ENCODE data around the gene NSUN3.

DNA sequence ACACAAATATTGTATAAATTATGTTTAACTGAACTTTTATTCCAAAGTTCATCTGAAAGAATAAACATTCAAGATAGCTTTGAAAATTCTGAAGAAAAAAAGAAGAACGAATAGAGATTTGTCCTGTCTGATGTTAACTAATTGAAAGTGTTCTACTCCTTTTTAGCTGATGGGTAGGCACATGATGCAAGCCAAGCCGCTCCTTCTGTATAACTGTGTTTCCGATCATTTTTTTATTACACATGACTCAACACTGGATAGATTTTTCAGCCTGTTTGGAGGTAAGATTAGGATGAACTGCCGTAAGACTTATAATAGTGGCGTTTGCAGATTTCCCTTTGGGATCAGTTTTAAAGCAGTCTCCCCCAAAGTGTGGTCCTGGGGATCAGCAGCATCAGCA lies 19.0 kb downstream of the NSUN3 start:
- TF ChIP-seq, protein P1, sequence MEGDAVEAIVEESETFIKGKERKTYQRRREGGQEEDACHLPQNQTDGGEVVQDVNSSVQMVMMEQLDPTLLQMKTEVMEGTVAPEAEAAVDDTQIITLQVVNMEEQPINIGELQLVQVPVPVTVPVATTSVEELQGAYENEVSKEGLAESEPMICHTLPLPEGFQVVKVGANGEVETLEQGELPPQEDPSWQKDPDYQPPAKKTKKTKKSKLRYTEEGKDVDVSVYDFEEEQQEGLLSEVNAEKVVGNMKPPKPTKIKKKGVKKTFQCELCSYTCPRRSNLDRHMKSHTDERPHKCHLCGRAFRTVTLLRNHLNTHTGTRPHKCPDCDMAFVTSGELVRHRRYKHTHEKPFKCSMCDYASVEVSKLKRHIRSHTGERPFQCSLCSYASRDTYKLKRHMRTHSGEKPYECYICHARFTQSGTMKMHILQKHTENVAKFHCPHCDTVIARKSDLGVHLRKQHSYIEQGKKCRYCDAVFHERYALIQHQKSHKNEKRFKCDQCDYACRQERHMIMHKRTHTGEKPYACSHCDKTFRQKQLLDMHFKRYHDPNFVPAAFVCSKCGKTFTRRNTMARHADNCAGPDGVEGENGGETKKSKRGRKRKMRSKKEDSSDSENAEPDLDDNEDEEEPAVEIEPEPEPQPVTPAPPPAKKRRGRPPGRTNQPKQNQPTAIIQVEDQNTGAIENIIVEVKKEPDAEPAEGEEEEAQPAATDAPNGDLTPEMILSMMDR (IDR thresholded peaks at IDR 0.05), result no peak
- TF ChIP-seq GABPA (IDR thresholded peaks at IDR 0.05; ENCODE audit: low read depth) (no peak), NFIC (IDR thresholded peaks at IDR 0.05; ENCODE audit: borderline replicate concordance) (no peak), RFX5 (IDR thresholded peaks at IDR 0.05; ENCODE audit: low read length) (no peak), MXI1 (IDR thresholded peaks at IDR 0.05; ENCODE audit: low read depth, low read length) (no peak), RXRA (IDR thresholded peaks at IDR 0.05; ENCODE audit: borderline replicate concordance, low read depth) (no peak)
- TF ChIP-seq, protein P2, sequence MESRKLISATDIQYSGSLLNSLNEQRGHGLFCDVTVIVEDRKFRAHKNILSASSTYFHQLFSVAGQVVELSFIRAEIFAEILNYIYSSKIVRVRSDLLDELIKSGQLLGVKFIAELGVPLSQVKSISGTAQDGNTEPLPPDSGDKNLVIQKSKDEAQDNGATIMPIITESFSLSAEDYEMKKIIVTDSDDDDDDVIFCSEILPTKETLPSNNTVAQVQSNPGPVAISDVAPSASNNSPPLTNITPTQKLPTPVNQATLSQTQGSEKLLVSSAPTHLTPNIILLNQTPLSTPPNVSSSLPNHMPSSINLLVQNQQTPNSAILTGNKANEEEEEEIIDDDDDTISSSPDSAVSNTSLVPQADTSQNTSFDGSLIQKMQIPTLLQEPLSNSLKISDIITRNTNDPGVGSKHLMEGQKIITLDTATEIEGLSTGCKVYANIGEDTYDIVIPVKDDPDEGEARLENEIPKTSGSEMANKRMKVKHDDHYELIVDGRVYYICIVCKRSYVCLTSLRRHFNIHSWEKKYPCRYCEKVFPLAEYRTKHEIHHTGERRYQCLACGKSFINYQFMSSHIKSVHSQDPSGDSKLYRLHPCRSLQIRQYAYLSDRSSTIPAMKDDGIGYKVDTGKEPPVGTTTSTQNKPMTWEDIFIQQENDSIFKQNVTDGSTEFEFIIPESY (IDR thresholded peaks at IDR 0.05; ENCODE audit: borderline replicate concordance, low read depth), result no peak
- TF ChIP-seq, protein P3, sequence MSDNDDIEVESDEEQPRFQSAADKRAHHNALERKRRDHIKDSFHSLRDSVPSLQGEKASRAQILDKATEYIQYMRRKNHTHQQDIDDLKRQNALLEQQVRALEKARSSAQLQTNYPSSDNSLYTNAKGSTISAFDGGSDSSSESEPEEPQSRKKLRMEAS (IDR thresholded peaks at IDR 0.05; ENCODE audit: low read depth), result no peak
